T-cell (primary cell): ENCODE results near the gene TCF7L1. TPM values are rescaled to one million over a fixed set of nuclear protein-coding genes. Genes with fewer than 3 reads are reported as not detected.

ENCODE experiments used
- ATAC-seq, 4 experiments: fragments of 200-7000 bp in 3 of 4; fragments of 150-1000 bp in 1 of 4; cut with Tn5 transposase; replicated peaks in 1 of 4; 1 replicate in 3 of 4; 2 replicates in 1 of 4; pipeline ENCODE4 v1.10.0; 2021; ENCODE audit warnings: moderate library complexity in 3 of 4, mild to moderate bottlenecking in 2 of 4, moderate number of reproducible peaks in 1 of 4
- CTCF ChIA-PET, 2 donors: fragments of 300-600 bp; sonication (Branson Sonifier 250); formaldehyde crosslinking; loops; one replicate each; lab custom pipeline; 2022; ENCODE audit warnings: antibody characterized with exemption in 2 of 2; lab: Charles Lee
- POLR2A ChIA-PET, 2 donors: fragments of 300-600 bp; sonication (Branson Sonifier 250); formaldehyde crosslinking; loops; one replicate each; lab custom pipeline; 2022; ENCODE audit warnings: antibody characterized with exemption in 2 of 2; lab: Charles Lee
- DNase-seq, 35 experiments: peaks; one replicate each; pipeline versions ENCODE4 v3.0.0 to v3.0.0-alpha.2; 2013 to 2023
- H3K27ac ChIP-seq: one replicate; pipeline ENCODE4 v1.5.1; 2013; ENCODE audit warnings: low read length
- H3K27me3 ChIP-seq, 2 experiments: replicated peaks in 1 of 2; 1 replicate in 1 of 2; 2 replicates in 1 of 2; pipeline versions ENCODE4 v1.6.1 to v1.7.0; 2013; ENCODE audit warnings: low read length in 1 of 2, mixed read lengths in 1 of 2; ENCODE audit not compliant: control insufficient read depth in 2 of 2, insufficient read depth in 2 of 2; ENCODE audit errors: extremely low read depth in 1 of 2
- H3K36me3 ChIP-seq, 2 donors: 1 replicate in 1 of 2; 2 replicates in 1 of 2; pipeline versions ENCODE4 v1.6.1 to v1.7.0; 2013; ENCODE audit warnings: low read length in 1 of 2; ENCODE audit not compliant: control insufficient read depth in 2 of 2, insufficient read depth in 1 of 2; ENCODE audit errors: extremely low read depth in 1 of 2
- H3K4me1 ChIP-seq, 2 experiments: 1 replicate in 1 of 2; 2 replicates in 1 of 2; pipeline versions ENCODE4 v1.6.1 to v1.7.0; 2013; ENCODE audit warnings: low read length in 2 of 2, mixed read lengths in 1 of 2; ENCODE audit not compliant: insufficient read depth in 2 of 2, control insufficient read depth in 1 of 2; ENCODE audit errors: extremely low read depth in 1 of 2
- H3K4me3 ChIP-seq, 2 donors: 1 replicate in 1 of 2; 2 replicates in 1 of 2; pipeline versions ENCODE4 v1.5.1 to v1.7.0; 2013; ENCODE audit warnings: mild to moderate bottlenecking in 2 of 2, low read length in 1 of 2, moderate library complexity in 1 of 2; ENCODE audit not compliant: control insufficient read depth in 1 of 2; ENCODE audit errors: extremely low read depth in 1 of 2
- H3K9me3 ChIP-seq: 2 replicates; pipeline ENCODE4 v1.7.0; 2013
- H3K27ac Mint-ChIP-seq, 2 donors: one replicate each; pipeline ENCODE4 v1.8.0; 2020 to 2021; ENCODE audit warnings: mild to moderate bottlenecking in 2 of 2, mixed read lengths in 2 of 2
- H3K27me3 Mint-ChIP-seq, 2 donors: one replicate each; pipeline ENCODE4 v1.8.0; 2021 to 2022; ENCODE audit warnings: mixed read lengths in 2 of 2
- H3K36me3 Mint-ChIP-seq: one replicate; pipeline ENCODE4 v1.8.0; 2021; ENCODE audit warnings: mixed read lengths
- H3K4me1 Mint-ChIP-seq, 3 donors: one replicate each; pipeline ENCODE4 v1.8.0; 2020 to 2022; ENCODE audit warnings: mixed read lengths in 3 of 3, mild to moderate bottlenecking in 1 of 3
- H3K4me3 Mint-ChIP-seq, 3 donors: one replicate each; pipeline ENCODE4 v1.8.0; 2020 to 2022; ENCODE audit warnings: mild to moderate bottlenecking in 3 of 3, mixed read lengths in 3 of 3, moderate library complexity in 3 of 3
- H3K9me3 Mint-ChIP-seq, 3 donors: one replicate each; pipeline ENCODE4 v1.8.0; 2020 to 2022; ENCODE audit warnings: mixed read lengths in 3 of 3
- WGBS: methylation state at CpG from one replicate; pipeline ENCODE4 v1.1.5; 2013; ENCODE audit warnings: missing lambda C conversion rate; ENCODE audit not compliant: insufficient coverage; 5-methylcytosine and 5-hydroxymethylcytosine counted together
- total RNA-seq, 35 experiments: library from RNA in 6 of 35; stranded (reverse) in 6 of 35; fragments of 120-200 nt in 1 of 35; gene quantifications; one replicate each; pipeline versions ENCODE4 v1.2.1 to v1.2.4 and lab custom pipeline; 2013 to 2026

Gene TCF7L1
- total RNA-seq, 5 donors from 2014 or later (not counting 1 experiment from before 2014, with no cell fraction given): 0.07 to 0.16 (median 0.15) TPM; not detected in 2

- ChIA-PET CTCF (no interaction called here), POLR2A (no interaction called here)
- peaks cover 5% of the 10 kb centered on the region in 3 donors for H3K4me1 Mint-ChIP-seq
- H3K27me3 Mint-ChIP-seq: peaks cover 12 to 16% of the 10 kb centered on the region in 2 donors
- no peaks in the 10 kb centered on the region for H3K4me1 ChIP-seq
- WGBS: 76% methylated on average over 5 of the region's 7 CpGs
- H3K27ac ChIP-seq: no peak overlapping the region
- no peak overlapping the region for H3K4me3 Mint-ChIP-seq
- no peak overlapping the region for H3K4me3 ChIP-seq
- ATAC-seq (no peak), DNase-seq (no peak)
- H3K36me3 Mint-ChIP-seq: no peaks in the 10 kb centered on the region
- H3K27me3 ChIP-seq: peaks cover 0 to 14% of the 10 kb centered on the region in 2 experiments
- no peaks in the 10 kb centered on the region for H3K9me3 ChIP-seq
- H3K9me3 Mint-ChIP-seq: no peaks in the 10 kb centered on the region
- H3K27ac Mint-ChIP-seq: no peak overlapping the region
- H3K36me3 ChIP-seq: no peaks in the 10 kb centered on the region
These were observed 111.6 kb downstream of the TCF7L1 start for GRCh38 chr2:85244828-85245227.

- no peaks in the 10 kb centered on the region for H3K9me3 Mint-ChIP-seq
- no CpG with 5 or more reads among the region's 4 CpGs for WGBS
- H3K27ac Mint-ChIP-seq: no peak overlapping the region
- Histone ChIP-seq H3K4me1 (no peaks in the 10 kb centered on the region), H3K27ac (no peak overlapping the region), H3K9me3 (no peaks in the 10 kb centered on the region), H3K4me3 (no peak overlapping the region), H3K27me3 (peaks cover 0 to 14% of the 10 kb centered on the region in 2 experiments), H3K36me3 (no peaks in the 10 kb centered on the region)
- H3K4me3 Mint-ChIP-seq: no peak overlapping the region
- ChIA-PET CTCF (interaction anchor here in 1 of 2 donors (0.7 kb wide), 1 partner anchor 320 kb away, joined by 8 read pairs; no protein-coding TSS in a partner anchor), POLR2A (no interaction called here)
- DNase-seq: no peak
- peaks cover 12 to 16% of the 10 kb centered on the region in 2 donors for H3K27me3 Mint-ChIP-seq
- no peaks in the 10 kb centered on the region for H3K36me3 Mint-ChIP-seq
- no peak for ATAC-seq
- peaks cover 3% of the 10 kb centered on the region in 3 donors for H3K4me1 Mint-ChIP-seq
These were observed 112.7 kb downstream of the TCF7L1 start for GRCh38 chr2:85245891-85246290.

GRCh38 chr2:85246348-85246747 is 113.2 kb downstream of the TCF7L1 start:
- no peaks in the 10 kb centered on the region for H3K36me3 ChIP-seq
- CTCF ChIA-PET: no interaction called here
- H3K9me3 Mint-ChIP-seq: no peaks in the 10 kb centered on the region

GRCh38 chr2:85247610-85248009 is 114.4 kb downstream of the TCF7L1 start:
- ChIA-PET CTCF (interaction anchor here in 1 of 2 donors (0.8 kb wide), 1 partner anchor 25 kb away, joined by 3 read pairs; no protein-coding TSS in a partner anchor), POLR2A (no interaction called here)
- no CpG with 5 or more reads among the region's 8 CpGs for WGBS
- H3K9me3 ChIP-seq: no peaks in the 10 kb centered on the region
- DNase-seq (no peak), ATAC-seq (no peak)
- Mint-ChIP-seq H3K4me1 (no peaks in the 10 kb centered on the region), H3K4me3 (no peak overlapping the region), H3K27ac (no peak overlapping the region), H3K9me3 (no peaks in the 10 kb centered on the region), H3K36me3 (no peaks in the 10 kb centered on the region), H3K27me3 (peaks cover 12 to 16% of the 10 kb centered on the region in 2 donors)
- no peak overlapping the region for H3K4me3 ChIP-seq
- H3K27ac ChIP-seq: no peak overlapping the region
- peaks cover 0 to 14% of the 10 kb centered on the region in 2 experiments for H3K27me3 ChIP-seq
- no peaks in the 10 kb centered on the region for H3K4me1 ChIP-seq
- H3K36me3 ChIP-seq: no peaks in the 10 kb centered on the region

More at GRCh38 chr2:85246348-85246747, 113.2 kb downstream of the TCF7L1 start:
- H3K4me1 ChIP-seq: no peaks in the 10 kb centered on the region
- 60% methylated on average over 1 of the region's 5 CpGs for WGBS
- H3K27ac ChIP-seq: no peak overlapping the region
- ATAC-seq (no peak), DNase-seq (no peak)
- POLR2A ChIA-PET: no interaction called here
- H3K36me3 Mint-ChIP-seq: no peaks in the 10 kb centered on the region
- H3K4me3 Mint-ChIP-seq: no peak overlapping the region
- H3K27me3 ChIP-seq: peaks cover 0 to 14% of the 10 kb centered on the region in 2 experiments
- H3K4me1 Mint-ChIP-seq: no peaks in the 10 kb centered on the region
- H3K27ac Mint-ChIP-seq: no peak overlapping the region
- no peaks in the 10 kb centered on the region for H3K9me3 ChIP-seq
- H3K4me3 ChIP-seq: no peak overlapping the region
- peaks cover 12 to 16% of the 10 kb centered on the region in 2 donors for H3K27me3 Mint-ChIP-seq

- H3K36me3 ChIP-seq: no peaks in the 10 kb centered on the region
- peaks cover 0 to 5% of the 10 kb centered on the region in 2 experiments for H3K27me3 ChIP-seq
- H3K27ac ChIP-seq: no peak overlapping the region
- ChIA-PET CTCF (no interaction called here), POLR2A (no interaction called here)
- no peak overlapping the region for H3K27ac Mint-ChIP-seq
- no peaks in the 10 kb centered on the region for H3K36me3 Mint-ChIP-seq
- H3K9me3 Mint-ChIP-seq: no peaks in the 10 kb centered on the region
- DNase-seq (no peak), ATAC-seq (no peak)
- H3K4me3 Mint-ChIP-seq: no peak overlapping the region
- H3K9me3 ChIP-seq: no peaks in the 10 kb centered on the region
- no peak overlapping the region for H3K4me3 ChIP-seq
- 85% methylated on average over 4 of the region's 7 CpGs for WGBS
- peaks cover 8% of the 10 kb centered on the region in 2 donors for H3K27me3 Mint-ChIP-seq
- H3K4me1 Mint-ChIP-seq: no peaks in the 10 kb centered on the region
- H3K4me1 ChIP-seq: no peaks in the 10 kb centered on the region
These were observed 115.7 kb downstream of the TCF7L1 start for GRCh38 chr2:85248773-85249509.

- no peaks in the 10 kb centered on the region for H3K9me3 Mint-ChIP-seq
- H3K27ac ChIP-seq: no peak overlapping the region
- no peaks in the 10 kb centered on the region for H3K4me1 ChIP-seq
- ChIA-PET CTCF (no interaction called here), POLR2A (no interaction called here)
- no peaks in the 10 kb centered on the region for H3K27me3 Mint-ChIP-seq
- no peak for ATAC-seq
- no peaks in the 10 kb centered on the region for H3K4me1 Mint-ChIP-seq
- no peaks in the 10 kb centered on the region for H3K36me3 Mint-ChIP-seq
- no peak for DNase-seq
- no peaks in the 10 kb centered on the region for H3K36me3 ChIP-seq
- H3K4me3 ChIP-seq: no peak overlapping the region
- H3K27ac Mint-ChIP-seq: no peak overlapping the region
- no peak overlapping the region for H3K4me3 Mint-ChIP-seq
- 100% methylated on average over 1 of the region's 2 CpGs for WGBS
- H3K27me3 ChIP-seq: peaks cover 0 to 3% of the 10 kb centered on the region in 2 experiments
- H3K9me3 ChIP-seq: no peaks in the 10 kb centered on the region
These were observed 116.9 kb downstream of the TCF7L1 start for GRCh38 chr2:85250045-85250444.
